Fibroblast of skin of right quadriceps (primary cell): ENCODE results near the gene SUN1.
"Not testable (repeated sequence)": the region's sequence is repeated elsewhere in the genome, so short reads cannot be mapped to it uniquely, and the experiment has no call there.

ENCODE experiments used
- DNase-seq: peaks from one replicate; pipeline ENCODE4 v3.0.0-alpha.2; 2013

Gene SUN1

DNA sequence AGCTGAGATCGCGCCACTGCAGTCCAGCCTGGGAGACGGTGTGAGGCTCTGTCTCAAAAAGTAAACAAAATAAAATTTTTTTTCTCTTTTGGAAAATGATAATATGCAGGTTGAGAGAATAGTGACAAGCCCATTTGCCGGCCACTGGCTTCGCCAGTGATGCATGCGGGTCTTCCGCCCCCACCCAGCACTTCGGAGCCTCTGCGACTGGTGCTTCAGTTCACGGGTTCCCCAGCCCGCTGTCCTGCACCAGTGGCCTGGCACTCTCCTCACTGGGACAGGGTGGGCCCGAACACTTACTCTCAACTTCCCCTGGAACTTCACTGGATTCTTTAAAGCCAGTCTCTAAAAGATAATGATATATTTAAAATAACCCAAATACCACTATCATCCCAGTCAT, 2.7 kb downstream of the SUN1 start:
- no peak for DNase-seq

DNA sequence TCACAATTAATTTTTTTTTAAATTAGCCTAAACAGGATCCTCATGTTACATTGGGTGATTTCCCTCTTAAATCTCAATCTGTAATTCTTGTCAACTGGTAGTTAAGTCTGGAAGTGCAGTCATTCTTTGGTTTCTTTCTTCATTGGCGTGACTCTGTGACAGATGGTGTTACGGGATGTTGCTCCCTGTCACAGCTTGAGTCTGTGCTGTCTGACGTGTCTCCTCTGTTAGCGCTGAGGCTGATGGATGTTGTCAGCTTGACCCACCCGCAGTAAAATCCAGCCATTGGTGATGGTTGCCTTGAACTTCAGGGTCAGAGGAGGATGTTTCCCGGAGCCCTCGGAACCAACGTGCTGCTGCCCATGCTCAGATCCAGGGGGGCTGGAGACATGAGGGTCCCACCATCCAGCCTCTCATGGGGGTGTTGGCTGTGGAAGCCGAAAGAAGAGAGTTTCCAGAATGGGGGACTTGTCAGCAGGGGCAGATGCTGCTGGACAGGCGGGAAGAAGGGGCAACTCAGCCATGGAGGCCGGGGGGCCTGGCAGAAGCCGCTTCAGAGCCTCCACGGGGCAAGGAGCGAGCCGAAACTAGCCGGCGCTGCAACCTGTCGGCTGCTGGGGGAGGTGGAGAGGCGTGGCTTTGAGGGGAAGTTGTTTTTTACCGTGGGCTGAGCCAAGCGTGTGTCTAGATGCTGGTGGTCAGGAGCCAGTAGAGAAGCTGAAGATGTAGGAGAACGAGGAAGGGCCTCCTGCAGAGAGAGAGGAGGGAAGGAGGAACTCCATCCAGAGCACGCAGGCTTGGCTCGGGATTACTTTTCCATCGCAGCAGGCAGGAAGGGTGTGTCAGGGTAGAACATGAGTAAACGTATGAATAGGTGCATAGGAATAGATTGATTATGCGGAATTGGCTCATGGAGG, 3.5 kb downstream of the SUN1 start:
- peak; percentile 17 for DNase-seq

DNA sequence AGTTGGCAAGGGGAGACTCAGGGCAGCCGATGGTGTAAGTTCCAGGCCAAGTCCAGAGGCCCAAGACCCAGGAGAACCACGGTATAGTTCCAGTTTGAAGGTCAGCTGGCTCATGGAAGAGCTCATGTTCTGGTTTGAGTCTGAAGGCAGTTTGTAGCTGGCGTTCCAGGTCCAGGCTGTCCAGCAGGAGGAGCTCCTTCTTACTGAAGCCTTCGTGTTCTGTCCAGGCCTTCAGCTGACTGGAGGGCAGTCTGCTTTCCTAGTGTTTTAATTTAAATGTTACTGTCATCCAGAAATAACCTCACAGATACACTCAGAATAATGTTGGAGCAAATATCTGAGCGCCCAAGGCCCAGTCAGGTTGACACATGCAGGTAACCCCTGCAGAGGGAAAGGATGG, 4.2 kb downstream of the SUN1 start:
- peak; percentile 27 for DNase-seq

DNA sequence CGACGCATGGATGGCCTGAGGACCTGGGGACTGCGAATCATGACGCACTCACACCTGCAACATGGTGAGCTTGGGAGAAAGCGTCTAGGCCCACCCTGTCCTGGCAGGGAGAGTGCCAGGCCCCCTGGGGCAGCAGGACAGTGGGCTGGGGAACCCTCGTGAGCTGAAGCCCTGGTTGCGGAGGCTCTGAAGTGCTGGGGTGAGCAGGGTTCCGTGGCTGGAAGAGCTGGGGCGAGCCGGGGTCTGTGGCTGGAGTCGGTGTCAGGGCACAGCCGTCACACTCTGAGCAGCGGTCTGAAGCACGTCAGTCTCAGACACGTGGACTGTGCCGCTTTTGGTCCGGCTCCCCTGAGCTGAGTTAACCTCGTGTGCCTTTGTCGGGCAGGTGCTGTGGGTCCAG, 4.7 kb downstream of the SUN1 start:
- DNase-seq = no peak

DNA sequence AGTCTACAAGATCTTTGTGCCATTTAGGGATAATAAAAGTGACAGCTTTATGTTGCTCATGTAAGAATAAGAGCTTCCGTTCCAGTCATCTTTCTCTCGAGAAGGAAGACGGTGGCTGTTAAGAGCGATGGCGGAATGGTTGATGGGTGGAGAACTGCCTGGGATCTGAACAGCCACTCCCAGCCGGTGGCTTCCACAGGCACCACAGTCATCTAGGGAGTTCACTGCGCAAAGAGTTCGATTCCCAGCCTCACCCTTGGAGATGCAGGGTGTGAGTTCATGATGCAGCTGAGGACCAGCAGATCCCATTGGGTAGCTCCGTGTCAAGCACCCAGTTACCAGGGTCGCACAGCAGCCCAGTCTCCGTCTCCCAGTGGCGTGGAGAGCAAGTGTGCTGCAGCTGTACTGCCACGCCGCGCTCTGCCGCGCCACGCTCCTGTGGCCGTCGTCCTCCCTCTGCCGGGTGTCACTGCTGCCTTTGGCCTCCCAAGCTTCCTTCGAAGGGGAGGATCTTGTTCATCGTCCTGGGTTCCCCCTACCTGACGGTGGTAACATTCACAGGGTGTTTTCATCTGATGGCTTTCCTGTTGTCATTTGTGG, 7.8 kb downstream of the SUN1 start:
- no peak for DNase-seq

DNA sequence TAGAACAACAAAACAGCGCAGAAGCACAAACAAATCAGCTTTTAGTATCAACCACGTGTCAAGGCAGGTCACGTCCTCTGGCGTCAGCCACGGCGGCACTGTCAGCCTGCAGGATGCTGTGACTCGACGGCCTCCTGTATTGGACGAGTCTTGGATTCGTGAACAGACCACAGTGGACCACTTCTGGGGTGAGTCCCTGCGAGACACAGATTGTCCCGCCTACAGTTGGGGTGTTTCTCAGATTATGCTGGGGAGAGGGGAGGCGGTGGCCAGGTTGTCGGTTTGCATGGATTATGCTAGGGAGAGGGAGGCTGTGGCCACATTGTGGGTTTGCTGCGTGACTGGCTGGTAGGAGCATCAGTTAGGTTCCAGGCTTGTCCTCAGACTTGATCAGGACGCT, 9.7 kb downstream of the SUN1 start:
- DNase-seq = no peak

DNA sequence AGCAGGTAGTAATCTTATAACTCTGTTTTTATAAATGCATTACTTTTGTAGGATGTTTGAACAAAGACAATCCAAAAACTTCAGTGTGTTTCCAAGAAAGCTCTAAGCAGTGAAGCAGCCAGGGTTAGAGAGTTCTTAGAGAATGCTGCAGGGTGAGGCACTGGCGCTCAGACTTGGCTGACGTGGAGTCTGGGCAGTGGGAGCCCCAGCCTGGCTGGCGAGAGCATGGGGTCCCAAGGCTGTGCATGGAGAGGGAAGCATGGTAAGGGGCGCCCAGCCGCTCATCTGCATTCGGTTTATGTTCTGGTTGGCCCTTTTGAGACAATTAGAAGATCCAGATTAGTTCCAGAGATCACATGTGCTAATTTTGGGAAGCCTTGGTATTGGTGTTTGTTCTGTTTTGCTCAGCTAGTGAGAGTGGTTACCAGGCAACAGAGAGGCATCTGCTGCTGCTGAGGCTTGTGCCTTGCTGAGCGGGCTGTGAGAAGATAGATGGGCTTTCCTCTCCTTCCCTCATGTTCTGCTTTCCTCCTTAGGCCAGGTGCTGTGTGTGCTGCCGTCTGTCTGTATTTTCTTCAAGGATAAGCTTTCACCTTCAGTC, 10.3 kb downstream of the SUN1 start:
- DNase-seq = no peak

DNA sequence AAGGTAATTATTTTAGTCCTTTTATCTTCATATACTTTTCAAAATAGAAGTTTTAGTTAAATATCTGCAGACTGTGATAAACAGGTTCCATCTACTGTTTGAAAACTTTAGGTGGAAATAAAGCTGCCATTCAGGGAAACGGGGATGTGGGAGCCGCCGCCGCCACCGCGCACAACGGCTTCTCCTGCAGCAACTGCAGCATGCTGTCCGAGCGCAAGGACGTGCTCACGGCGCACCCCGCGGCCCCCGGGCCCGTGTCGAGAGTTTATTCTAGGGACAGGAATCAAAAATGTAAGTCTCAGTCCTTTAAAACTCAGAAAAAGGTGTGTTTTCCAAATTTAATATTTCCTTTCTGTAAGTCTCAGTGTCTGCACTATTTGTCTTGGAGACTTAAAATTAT, 11.0 kb downstream of the SUN1 start:
- no peak for DNase-seq

DNA sequence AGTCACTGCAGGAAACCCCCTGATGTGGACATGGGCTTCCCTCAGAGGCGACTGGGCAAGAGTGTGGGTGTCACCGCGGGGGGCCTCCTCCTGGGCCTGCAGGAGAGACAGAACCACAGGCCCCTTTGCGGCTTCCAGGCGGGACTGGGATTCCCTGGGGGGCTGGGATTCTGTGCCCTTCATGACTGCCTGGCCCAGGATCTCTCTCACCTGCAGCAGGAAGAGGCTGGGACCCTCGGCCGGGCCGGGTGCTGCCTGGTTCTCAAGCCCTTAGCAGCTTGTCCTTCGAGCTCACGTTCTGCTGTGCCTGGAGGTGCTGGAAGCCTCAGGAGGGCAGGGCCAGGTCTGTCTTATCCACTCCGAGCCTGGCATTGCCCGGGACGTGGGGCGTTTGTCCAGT, 11.8 kb downstream of the SUN1 start:
- DNase-seq = no peak

DNA sequence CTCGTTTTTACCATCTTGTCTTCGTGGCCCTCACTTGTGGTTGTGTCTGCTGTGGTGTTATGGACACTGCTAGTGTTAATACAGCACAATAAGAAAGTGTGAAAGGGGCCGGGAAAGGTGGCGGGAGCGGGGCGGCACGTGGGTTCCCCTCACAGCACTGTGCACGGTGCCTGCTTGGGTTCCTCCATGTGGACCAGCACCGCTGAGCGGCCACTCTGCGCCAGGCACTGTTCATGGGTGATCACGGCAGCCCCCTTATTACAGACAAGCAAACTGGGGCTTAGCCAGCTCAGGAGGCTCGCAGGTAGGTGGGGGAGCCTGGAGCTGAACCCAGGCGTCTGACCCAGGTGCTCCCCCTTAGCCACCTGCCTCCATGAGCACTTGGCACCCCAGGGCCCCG, 12.2 kb downstream of the SUN1 start:
- DNase-seq = no peak

DNA sequence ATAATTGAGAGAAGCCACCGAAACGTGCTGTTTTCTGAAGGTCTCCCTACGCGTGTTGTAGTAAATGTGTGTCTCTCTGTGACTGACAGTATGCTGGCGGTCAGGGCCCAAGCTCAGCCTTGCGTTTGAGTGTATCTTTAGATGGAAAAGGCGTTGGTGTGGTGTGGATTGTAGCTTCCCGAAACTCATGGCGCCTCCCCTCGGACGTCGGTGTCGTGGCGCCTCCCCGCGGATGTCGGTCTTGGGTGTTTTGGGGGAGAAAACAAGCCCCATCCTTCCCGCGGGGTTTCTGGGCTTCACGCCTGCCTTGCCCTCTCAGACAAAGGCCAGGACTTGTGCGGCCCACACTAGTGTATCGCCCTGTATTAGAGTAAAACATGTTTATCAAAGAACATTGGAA, 12.8 kb downstream of the SUN1 start:
- DNase-seq = no peak

DNA sequence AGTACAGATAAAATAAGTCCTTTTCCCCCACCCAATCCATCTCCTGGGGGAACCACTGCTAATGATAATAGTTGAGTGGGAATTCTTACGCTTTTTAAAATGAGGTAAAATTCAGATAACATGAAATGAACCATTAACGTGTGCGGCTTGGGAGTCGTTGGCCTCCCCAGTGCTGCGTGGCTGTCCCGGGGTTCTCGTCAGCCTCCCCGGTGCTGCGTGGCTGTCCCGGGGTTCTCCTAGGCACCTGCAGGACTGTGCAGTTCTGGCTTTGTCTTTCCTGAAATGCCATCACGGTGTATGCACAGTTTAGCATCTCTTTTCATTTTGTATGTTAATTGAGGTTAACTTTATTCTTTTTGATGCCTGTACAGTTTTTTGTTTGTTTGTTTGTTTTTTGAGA, 13.5 kb downstream of the SUN1 start:
- DNase-seq = no peak

DNA sequence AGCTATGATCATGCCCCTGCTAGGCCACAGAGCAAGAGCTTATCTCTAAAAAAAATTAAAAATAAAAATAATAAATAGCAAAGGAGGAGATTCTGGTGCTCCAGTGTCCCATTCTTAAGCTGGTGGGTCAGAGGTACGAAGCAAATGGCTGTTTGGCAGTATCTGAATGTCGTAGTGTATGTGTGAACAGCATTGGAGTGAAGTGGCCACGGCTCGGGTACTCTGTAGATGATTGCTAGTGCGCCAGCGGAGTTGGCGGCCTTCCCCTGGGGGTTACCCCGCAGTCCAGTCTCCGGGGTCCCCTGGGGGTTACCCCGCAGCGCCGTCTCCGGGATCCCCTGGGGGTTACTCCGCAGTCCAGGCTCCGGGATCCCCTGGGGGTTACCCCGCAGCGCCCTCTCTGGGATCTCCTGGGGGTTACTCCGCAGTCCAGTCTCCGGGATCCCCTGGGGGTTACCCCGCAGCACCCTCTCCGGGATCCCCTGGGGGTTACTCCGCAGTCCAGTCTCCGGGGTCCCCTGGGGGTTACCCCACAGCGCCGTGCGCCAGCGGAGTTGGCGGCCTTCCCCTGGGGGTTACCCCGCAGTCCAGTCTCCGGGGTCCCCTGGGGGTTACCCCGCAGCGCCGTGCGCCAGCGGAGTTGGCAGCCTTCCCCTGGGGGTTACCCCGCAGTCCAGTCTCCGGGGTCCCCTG, 14.8 kb downstream of the SUN1 start:
- DNase-seq = not testable (repeated sequence)

DNA sequence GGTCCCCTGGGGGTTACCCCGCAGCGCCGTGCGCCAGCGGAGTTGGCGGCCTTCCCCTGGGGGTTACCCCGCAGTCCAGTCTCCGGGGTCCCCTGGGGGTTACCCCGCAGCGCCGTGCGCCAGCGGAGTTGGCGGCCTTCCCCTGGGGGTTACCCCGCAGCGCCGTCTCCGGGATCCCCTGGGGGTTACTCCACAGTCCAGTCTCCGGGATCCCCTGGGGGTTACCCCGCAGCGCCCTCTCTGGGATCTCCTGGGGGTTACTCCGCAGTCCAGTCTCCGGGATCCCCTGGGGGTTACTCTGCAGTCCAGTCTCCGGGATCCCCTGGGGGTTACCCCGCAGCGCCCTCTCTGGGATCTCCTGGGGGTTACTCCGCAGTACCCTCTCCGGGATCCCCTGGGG, 15.5 kb downstream of the SUN1 start:
- DNase-seq = not testable (repeated sequence)

DNA sequence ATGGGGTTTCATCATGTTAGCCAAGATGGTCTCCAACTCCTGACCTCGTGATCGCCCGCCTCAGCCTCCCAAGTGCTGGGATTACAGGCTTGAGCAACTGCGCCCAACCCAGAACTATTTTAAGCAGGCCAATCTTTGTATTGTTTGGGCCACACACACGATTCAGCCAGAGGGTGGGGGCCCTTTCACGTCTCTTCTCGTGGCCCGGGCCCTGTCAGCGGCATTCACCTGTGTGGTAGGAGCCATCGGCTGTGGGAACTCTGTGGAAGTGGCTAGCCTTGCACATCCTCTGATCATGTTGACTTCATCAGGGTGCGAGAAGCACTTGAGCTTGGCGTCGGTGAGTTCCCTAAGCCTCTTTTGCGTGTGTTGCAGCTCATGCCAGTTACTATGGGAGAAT, 16.9 kb downstream of the SUN1 start:
- DNase-seq = no peak

DNA sequence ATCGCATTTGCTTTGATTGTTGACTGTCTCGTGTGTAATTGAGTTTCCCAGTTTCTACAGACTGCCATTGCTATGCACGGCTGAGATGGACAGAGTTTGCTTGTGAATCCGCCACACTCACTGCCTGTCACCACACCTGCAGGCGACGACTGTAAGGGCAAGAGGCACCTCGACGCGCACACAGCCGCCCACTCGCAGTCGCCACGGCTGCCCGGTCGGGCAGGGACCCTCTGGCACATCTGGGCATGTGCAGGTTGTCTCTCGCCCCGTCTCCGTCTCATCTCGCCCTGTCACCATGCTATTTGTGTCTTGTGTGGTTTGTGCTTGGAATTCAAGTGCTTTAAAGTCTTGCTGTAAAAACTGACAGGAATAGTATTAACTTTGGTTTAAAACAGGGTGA, 17.5 kb downstream of the SUN1 start:
- DNase-seq = no peak

DNA sequence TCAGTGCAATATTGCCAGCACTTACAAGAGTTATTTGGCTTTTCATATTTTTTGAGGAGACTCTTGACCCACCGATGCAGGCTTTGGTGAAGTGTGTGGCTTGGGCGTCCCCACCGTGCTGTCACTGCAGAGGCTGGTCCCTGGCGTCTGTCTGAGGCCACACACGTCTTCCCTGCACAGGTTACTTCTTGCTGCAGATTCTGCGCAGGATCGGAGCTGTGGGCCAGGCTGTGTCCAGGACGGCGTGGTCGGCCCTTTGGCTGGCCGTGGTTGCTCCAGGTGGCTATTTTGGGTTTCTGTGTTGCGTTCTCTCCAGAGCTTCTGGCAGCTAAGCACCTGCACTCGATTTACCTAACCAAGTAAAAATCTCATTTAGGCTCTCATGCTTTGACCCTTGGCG, 18.9 kb downstream of the SUN1 start:
- no peak for DNase-seq

DNA sequence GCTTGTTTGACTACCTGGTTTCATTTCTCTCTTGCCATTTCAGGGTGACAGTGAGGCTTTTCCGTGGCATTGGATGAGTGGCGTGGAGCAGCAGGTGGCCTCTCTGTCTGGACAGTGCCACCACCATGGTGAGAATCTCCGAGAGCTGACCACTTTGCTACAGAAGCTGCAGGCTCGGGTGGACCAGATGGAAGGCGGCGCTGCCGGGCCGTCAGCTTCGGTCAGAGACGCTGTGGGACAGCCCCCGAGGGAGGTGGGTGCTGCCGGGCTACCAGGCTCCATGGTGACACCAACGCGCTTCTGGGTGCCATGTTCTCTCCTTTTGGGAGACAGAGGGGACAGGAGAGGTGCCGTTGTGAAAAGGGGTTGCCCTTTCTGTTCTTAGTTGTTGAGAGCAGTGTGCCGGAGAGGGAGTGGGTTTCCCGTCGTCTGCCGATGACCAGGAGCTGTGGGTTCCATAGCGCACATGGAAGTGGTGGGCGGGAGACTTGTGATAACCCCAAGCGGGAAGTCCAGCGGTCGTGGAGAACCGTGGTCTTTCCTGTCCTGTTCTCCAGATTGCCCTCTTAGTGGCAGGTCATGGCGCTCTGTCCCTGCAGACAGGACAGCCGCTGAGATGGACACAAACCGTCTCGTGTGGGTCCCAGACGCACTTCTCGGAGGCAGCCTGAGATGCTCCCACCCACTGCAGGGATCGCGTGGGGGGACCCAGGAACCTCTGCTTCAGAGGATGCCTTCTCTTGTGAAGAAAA, 21.3 kb downstream of the SUN1 start:
- DNase-seq = no peak

DNA sequence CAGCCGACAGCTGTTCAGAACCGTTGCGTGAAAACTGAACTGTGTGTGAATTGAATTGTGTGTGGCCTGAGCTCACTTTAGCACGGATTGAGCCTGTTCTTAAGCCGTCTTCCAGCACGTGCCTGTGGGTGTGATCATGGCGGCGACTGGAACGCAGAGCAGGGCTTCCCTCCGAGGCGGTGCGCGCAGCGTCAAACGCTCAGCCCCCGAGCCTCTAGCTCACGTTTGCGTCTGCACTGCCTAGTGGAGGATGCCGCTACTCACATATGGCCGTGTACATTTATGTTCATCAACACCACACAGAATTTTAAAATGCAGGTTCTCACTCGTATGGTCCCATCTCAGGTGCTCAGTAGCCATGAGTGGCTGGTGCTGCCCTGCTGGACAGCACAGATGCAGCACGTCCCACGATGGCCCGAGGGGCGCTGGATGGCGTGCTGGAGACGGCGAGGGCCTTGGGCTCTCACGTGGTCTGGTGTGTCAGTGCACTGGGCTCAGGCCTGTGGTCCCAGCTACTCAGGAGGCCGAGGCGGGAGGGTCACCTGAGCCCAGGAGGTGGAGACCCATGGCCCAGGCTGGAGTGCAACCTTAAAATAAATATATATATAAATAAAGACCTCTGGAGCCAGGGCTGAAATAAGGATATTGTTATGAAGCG, 22.0 kb downstream of the SUN1 start:
- DNase-seq = no peak

DNA sequence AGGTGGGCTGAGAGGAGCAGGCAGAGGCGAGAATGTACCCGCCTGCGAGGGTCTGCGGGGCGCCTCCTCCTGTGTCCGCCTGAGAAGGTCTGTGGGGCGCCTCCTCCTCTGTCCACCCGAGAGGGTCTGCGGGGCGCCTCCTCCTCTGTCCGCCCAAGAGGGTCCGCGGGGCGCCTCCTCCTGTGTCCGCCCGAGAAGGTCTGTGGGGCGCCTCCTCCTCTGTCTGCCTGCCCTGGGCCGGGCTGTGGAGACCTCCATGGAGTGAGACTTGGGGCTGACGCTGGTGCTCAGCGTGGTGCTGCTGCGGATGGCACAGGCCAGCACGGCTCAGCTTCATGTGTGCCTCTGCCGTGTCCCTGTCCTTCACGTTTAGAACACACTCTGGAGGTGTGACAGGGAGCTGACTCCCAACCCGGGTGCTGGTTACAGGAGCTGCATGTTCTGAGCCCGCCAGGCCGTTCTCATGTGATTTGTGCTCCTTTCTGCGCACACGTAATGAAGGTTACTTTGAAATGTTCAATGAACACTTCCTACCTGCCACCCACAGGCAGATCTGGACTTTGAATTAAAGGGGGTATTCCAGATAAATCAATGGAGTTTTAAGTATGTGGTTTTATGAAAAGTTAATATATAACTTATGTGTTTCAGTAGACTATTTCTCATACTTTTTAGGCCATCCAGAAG, 23.6 kb downstream of the SUN1 start:
- DNase-seq = no peak

DNA sequence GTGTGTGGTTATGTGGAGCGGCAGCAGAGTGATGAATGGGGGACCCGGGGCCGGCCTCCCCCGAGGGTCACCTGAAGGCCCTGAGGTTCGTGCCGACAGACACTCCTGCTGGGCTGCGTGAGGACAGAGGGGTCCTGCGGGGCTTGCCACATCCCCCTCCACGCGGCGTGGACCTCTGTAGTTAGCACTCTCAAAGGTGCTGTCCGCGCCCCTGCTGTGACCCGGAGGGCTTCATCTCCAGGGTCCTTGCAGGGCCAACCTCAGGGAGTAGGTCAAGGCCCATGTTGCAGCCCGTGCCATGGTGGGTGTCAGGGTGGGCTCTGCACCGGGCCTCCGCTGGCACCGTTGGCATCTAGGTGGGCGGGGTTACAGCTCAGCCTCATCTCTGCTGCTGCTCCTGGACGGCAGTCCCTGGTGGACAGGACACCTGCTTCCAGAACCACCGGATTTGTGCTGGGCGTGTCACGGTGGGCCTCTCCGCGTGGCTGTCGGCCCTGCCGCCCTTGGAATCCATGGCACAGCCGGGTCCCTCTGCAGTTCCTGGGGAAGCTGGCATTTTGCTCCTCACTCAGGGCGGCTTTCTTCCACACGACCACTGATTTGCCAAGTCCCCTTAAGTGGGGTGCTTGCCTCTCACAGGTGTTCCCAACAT, 24.3 kb downstream of the SUN1 start:
- no peak for DNase-seq
